Neural cell (in vitro differentiated cells): ENCODE results near the gene PTPRN2. TPM values are rescaled to one million over a fixed set of nuclear protein-coding genes. Genes with fewer than 3 reads are reported as not detected.

Experiments used
- H2AFZ ChIP-seq: fragments of 200-600, 300-800 bp; sonication (generic), shearing (Covaris generic); 2 replicates; pipeline ENCODE4 v1.6.0; 2014; ENCODE audit warnings: low read depth, mild to moderate bottlenecking, antibody characterized with exemption, low read length, moderate library complexity
- H3F3A ChIP-seq: fragments of 200-600 bp; shearing (Covaris generic); 2 replicates; pipeline ENCODE4 v1.6.1; 2016; ENCODE audit warnings: mild to moderate bottlenecking, moderate library complexity, mixed read lengths, antibody characterized with exemption, low read length; ENCODE audit not compliant: insufficient read depth, poor library complexity, severe bottlenecking
- H3K27ac ChIP-seq: fragments of 200-600, 300-800 bp; sonication (generic), shearing (Covaris generic); 2 replicates; pipeline ENCODE4 v1.5.1; 2014; ENCODE audit warnings: mild to moderate bottlenecking, low read length, moderate library complexity
- H3K27me3 ChIP-seq: fragments of 300-800, 200-600 bp; sonication (generic), shearing (Covaris generic); 2 replicates; pipeline ENCODE4 v1.6.0; 2014; ENCODE audit warnings: mild to moderate bottlenecking, low read depth, low read length, moderate library complexity; ENCODE audit not compliant: insufficient read depth
- H3K36me3 ChIP-seq: fragments of 300-800, 200-600 bp; sonication (generic), shearing (Covaris generic); 2 replicates; pipeline ENCODE4 v1.5.1; 2014; ENCODE audit warnings: mild to moderate bottlenecking, antibody characterized with exemption, low read length, moderate library complexity; ENCODE audit not compliant: insufficient read depth
- H3K4me2 ChIP-seq: fragments of 300-800, 200-600 bp; sonication (generic), shearing (Covaris generic); 2 replicates; pipeline ENCODE4 v1.6.0; 2014; ENCODE audit warnings: mild to moderate bottlenecking, low read length
- H3K4me3 ChIP-seq: fragments of 300-800, 200-600 bp; sonication (generic), shearing (Covaris generic); 2 replicates; pipeline ENCODE4 v1.5.1; 2014; ENCODE audit warnings: mild to moderate bottlenecking, low read length, moderate library complexity
- H3K79me2 ChIP-seq: fragments of 200-600 bp; shearing (Covaris generic); replicated peaks from 2 replicates; pipeline ENCODE4 v1.6.0; 2014; ENCODE audit warnings: mild to moderate bottlenecking, low read length, moderate library complexity; ENCODE audit not compliant: insufficient read depth
- H3K9ac ChIP-seq: fragments of 300-800, 200-600 bp; sonication (generic), shearing (Covaris generic); 2 replicates; pipeline ENCODE4 v1.6.1; 2016; ENCODE audit warnings: mild to moderate bottlenecking, low read length, mixed read lengths
- H3K9me2 ChIP-seq: fragments of 200-600 bp; shearing (Covaris generic); 2 replicates; pipeline ENCODE4 v1.6.1; 2016; ENCODE audit warnings: mild to moderate bottlenecking, low read length, mixed read lengths; ENCODE audit not compliant: insufficient read depth
- H3K9me3 ChIP-seq: fragments of 200-600, 300-800 bp; sonication (generic), shearing (Covaris generic); 2 replicates; pipeline ENCODE4 v1.6.1; 2016; ENCODE audit warnings: mild to moderate bottlenecking, mixed run types, low read length, moderate library complexity, mixed read lengths
- H4K20me1 ChIP-seq: fragments of 200-600 bp; shearing (Covaris generic); 2 replicates; pipeline ENCODE4 v1.6.1; 2016; ENCODE audit warnings: mild to moderate bottlenecking, mixed run types; ENCODE audit not compliant: insufficient read depth
- CTCF ChIP-seq: fragments of 450-650 bp; IDR thresholded peaks from 2 replicates; pipeline ENCODE4 v1.5.1; 2014; ENCODE audit warnings: antibody characterized with exemption, mild to moderate bottlenecking, moderate library complexity; ENCODE audit not compliant: poor library complexity, severe bottlenecking
- EP300 ChIP-seq: fragments of 450-650 bp; conservative IDR thresholded peaks from 2 replicates; pipeline ENCODE4 v1.6.1; 2014; ENCODE audit warnings: antibody characterized with exemption, mild to moderate bottlenecking, moderate library complexity; ENCODE audit not compliant: poor library complexity, severe bottlenecking
- EZH2 ChIP-seq: fragments of 200-600, 300-800 bp; shearing (Covaris generic), sonication (generic); IDR thresholded peaks from 2 replicates; pipeline ENCODE4 v1.6.1; 2014; ENCODE audit warnings: antibody characterized with exemption, low read length, borderline replicate concordance, mild to moderate bottlenecking; ENCODE audit not compliant: insufficient read depth, poor library complexity, severe bottlenecking
- MXI1 ChIP-seq: fragments of 450-650 bp; conservative IDR thresholded peaks from 2 replicates; pipeline ENCODE4 v1.6.1; 2014; ENCODE audit warnings: antibody characterized with exemption, mild to moderate bottlenecking; ENCODE audit not compliant: poor library complexity, severe bottlenecking
- POLR2AphosphoS5 ChIP-seq: IDR thresholded peaks from 2 replicates; pipeline ENCODE4 v1.6.1; 2012
- RAD21 ChIP-seq: fragments of 450-650 bp; conservative IDR thresholded peaks from 2 replicates; pipeline ENCODE4 v1.6.1; 2014; ENCODE audit warnings: antibody characterized with exemption, mild to moderate bottlenecking, moderate library complexity
- REST ChIP-seq: IDR thresholded peaks from 2 replicates; pipeline ENCODE4 v1.6.1; 2012; ENCODE audit warnings: borderline replicate concordance
- SMC3 ChIP-seq: fragments of 450-650 bp; conservative IDR thresholded peaks from 2 replicates; pipeline ENCODE4 v1.6.1; 2014; ENCODE audit warnings: antibody characterized with exemption, mild to moderate bottlenecking, moderate library complexity; ENCODE audit not compliant: poor library complexity
- TAF1 ChIP-seq: IDR thresholded peaks from 2 replicates; pipeline ENCODE4 v1.6.1; 2012; ENCODE audit warnings: low read depth
- polyA plus RNA-seq: library from polyadenylated mRNA; depleted of rRNA; stranded (reverse); fragments of >200 nt; gene quantifications from 2 replicates; pipeline ENCODE4 v1.2.3, GENCODE V29; 2014

PTPRN2 gene
- polyA plus RNA-seq, 1 donor from 2014 or later: 31.0 TPM

- H3F3A ChIP-seq: peaks cover 4% of the 10 kb centered on the region
- H3K79me2 ChIP-seq: peaks cover 7% of the 10 kb centered on the region
- H3K4me2 ChIP-seq: no peak overlapping the region
- H3K27ac ChIP-seq: no peak overlapping the region
- H3K27me3 ChIP-seq: no peaks in the 10 kb centered on the region
- H3K36me3 ChIP-seq: no peaks in the 10 kb centered on the region
- H3K9me2 ChIP-seq: no peaks in the 10 kb centered on the region
- H4K20me1 ChIP-seq: no peaks in the 10 kb centered on the region
- TF ChIP-seq MXI1 (no peak), TAF1 (no peak), EP300 (no peak), REST (no peak)
- no peak overlapping the region for H2AFZ ChIP-seq
- H3K4me3 ChIP-seq: no peak overlapping the region
- H3K9me3 ChIP-seq: no peaks in the 10 kb centered on the region
- no peak overlapping the region for H3K9ac ChIP-seq
Observed at GRCh38 chr7:157603005-157603404, 984.6 kb downstream of the PTPRN2 start.

- H3K27me3 ChIP-seq: no peaks in the 10 kb centered on the region
- H3K9me2 ChIP-seq: no peaks in the 10 kb centered on the region
Observed at GRCh38 chr7:157602581-157602980, 985.0 kb downstream of the PTPRN2 start.

More at GRCh38 chr7:157602581-157602980, 985.0 kb downstream of the PTPRN2 start:
- Histone ChIP-seq H3K79me2 (peaks cover 9% of the 10 kb centered on the region), H3K4me2 (no peak overlapping the region), H2AFZ (no peak overlapping the region), H4K20me1 (no peaks in the 10 kb centered on the region), H3K9ac (no peak overlapping the region), H3K4me3 (no peak overlapping the region), H3K27ac (no peak overlapping the region), H3K36me3 (no peaks in the 10 kb centered on the region), H3K9me3 (no peaks in the 10 kb centered on the region), H3F3A (peaks cover 4% of the 10 kb centered on the region)
- TF ChIP-seq EP300: no peak
- TF ChIP-seq MXI1: no peak
- no peak for TF ChIP-seq TAF1
- no peak for TF ChIP-seq POLR2AphosphoS5
- no peak for TF ChIP-seq RAD21
- TF ChIP-seq CTCF: no peak
- TF ChIP-seq REST: no peak
- TF ChIP-seq EZH2: no peak
- TF ChIP-seq SMC3: no peak
